Stomach (tissue), 4 donors: ENCODE measurements around the gene PTPRN.

Experiments
- EP300 ChIP-seq: sonication (generic); formaldehyde crosslinking; IDR thresholded peaks from one replicate; pipeline ENCODE4 v1.6.1; 2017; ENCODE audit warnings: antibody characterized with exemption
- TF ChIP-seq, protein P1 (sequence below), 7 experiments: fragments of 450-650 bp in 4 of 7; fragments of 200-600 bp in 3 of 7; sonication (generic) in 3 of 7; IDR thresholded peaks; one replicate each; pipeline ENCODE4 v1.5.1; 2016 to 2019; ENCODE audit warnings: antibody characterized with exemption in 7 of 7, control low read depth in 2 of 7, mild to moderate bottlenecking in 1 of 7

DNA sequence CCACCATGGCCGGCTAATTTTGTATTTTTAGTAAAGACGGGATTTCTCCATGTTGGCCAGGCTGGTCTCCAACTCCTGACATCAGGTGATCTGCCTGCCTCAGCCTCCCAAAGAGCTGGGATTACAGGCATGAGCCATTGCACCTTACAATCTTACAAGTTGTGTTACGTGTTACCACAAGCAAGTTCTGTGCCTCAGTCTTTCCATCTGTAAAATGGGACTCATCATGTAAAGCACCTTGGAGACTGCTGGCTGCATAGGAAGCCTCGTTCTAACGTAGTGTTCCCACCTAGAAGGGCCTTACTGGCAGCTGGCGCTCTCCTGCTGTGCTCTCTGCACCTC is 20.0 kb downstream of the PTPRN start:
- TF ChIP-seq, protein P1, sequence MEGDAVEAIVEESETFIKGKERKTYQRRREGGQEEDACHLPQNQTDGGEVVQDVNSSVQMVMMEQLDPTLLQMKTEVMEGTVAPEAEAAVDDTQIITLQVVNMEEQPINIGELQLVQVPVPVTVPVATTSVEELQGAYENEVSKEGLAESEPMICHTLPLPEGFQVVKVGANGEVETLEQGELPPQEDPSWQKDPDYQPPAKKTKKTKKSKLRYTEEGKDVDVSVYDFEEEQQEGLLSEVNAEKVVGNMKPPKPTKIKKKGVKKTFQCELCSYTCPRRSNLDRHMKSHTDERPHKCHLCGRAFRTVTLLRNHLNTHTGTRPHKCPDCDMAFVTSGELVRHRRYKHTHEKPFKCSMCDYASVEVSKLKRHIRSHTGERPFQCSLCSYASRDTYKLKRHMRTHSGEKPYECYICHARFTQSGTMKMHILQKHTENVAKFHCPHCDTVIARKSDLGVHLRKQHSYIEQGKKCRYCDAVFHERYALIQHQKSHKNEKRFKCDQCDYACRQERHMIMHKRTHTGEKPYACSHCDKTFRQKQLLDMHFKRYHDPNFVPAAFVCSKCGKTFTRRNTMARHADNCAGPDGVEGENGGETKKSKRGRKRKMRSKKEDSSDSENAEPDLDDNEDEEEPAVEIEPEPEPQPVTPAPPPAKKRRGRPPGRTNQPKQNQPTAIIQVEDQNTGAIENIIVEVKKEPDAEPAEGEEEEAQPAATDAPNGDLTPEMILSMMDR (IDR thresholded peaks at IDR 0.05): no peak
- no peak for TF ChIP-seq EP300
